HG03460 (cell line): ENCODE measurements around the gene DYSF.

Experiments used
- ATAC-seq: cut with Tn5 transposase; IDR thresholded peaks from one replicate; pipeline ENCODE4 v1.9.1; 2021; ENCODE audit not compliant: unreplicated experiment

DYSF gene

DNA sequence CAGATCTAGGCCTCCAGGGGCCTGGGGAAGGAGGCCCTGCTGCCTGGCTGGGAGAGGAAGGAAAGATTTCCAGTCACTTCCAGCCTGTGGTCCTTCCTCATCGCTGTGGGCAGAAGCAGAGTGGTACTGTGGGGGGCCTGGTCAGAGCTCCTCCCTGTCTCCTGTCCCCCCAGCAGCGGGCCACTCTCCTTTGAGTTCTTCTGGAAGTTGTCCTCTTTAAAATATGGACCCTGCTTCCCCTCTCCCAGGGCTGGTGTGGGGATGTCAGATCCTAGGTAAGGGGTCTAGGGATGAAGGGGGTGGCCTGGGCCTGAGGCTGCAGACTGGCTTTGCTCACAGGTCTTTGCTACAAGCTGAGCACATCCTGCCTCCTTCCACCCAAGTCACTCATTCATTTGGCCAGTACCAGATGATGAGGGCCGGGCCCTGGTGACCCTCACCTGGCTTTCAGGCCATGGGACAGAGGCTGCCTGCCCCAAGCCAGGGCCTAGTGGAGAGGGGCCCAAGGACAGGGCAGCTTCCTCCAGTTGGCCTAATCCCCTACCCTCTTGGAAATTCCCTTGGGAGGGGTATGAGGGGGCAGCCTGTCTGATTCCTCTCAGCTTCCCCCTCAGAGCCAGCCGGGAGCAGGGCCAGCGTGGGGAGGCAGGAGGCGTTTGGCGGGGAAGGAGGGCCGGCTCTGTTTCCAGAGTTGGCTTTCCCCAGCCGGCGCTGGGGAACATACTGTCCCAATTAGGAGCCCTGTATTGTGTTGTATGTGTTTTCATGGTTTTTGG is 231.9 kb downstream of the DYSF start:
- no peak for ATAC-seq

DNA sequence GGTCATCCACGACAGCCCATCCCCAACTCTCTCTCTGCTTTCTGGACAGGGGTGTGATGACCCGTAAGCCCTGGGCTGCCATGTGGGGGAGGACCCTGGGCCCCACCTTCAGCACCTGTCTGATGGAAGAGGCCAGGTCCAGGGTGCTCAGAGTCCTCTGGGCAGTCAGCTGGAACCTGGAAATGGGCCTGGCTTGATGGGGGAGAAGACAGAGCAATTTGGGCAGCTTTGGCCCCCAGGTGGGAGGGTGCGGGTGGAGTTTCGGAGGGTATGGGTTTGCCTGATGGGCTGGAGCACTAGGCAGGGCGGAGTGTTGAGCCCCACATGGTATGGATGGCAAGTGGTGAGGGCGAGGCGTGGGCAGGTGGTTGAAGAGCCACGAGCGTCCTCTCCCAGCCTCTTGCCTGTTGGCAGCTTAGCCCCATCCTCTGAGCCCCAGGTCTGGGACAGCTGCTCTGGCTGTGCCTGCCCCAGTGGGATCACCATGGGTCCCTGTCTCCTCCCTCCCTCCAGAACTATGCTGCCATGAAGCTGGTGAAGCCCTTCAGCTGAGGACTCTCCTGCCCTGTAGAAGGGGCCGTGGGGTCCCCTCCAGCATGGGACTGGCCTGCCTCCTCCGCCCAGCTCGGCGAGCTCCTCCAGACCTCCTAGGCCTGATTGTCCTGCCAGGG is 232.7 kb downstream of the DYSF start:
- no peak for ATAC-seq

DNA sequence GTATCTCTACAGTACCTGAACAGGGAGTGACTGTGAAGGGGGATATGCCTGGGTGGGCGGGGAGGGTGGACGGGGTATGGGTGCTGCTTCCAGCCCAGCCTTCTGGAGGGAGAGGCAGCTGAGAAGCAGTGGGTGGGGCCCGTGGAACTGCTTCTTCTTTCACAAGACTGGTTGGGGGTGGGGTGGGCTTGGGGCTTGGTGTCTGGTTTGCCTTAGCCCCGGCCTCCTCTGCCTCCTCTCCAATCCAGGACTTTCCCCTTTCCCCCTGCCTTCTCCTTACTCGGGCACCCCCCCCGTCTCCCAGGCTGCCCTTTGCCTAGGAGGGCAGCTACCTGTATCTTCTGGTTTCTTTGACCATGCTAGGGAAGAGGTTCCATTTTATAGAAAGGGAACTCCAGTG is 233.4 kb downstream of the DYSF start:
- ATAC-seq: no peak

DNA sequence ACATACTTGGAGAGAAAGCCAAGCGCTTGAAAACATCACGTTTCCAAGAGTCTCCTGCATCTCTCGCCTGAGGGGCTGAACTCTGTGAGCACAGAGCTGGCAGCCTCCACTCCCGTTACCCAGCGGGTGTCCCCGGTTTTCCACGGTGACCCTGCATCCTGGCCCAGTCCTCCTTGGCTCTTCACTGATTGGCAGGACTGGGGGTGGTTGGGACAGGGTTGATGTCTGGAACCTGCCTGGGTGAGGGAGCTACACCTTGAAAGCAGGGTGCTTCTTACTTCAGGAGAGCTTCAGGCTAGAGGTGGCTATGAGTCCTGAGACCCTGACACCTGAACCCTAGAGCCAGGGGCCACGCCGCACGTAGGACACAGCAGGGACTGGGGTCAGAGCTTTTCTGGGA is 234.1 kb downstream of the DYSF start:
- ATAC-seq: no peak

DNA sequence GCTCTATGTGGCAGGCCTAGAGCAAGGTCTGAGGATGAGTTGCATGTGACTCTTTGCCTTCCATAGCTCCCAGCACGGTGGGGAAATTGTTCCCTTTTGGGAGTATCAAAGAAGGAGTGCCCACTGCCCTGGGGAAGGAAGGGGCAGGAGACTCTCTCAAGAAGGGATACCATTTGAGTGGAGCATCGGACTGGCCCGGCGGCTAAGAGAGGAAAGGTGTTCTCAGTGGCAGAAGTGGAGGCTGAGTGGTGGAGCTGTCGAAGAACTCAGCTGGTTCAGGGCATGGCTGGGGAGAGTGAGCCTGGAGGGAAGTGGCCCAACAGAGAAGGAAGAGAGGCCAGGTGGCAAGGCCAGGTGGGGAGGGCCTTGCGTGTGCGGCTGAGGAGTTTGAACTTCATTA is 235.2 kb downstream of the DYSF start:
- no peak for ATAC-seq

DNA sequence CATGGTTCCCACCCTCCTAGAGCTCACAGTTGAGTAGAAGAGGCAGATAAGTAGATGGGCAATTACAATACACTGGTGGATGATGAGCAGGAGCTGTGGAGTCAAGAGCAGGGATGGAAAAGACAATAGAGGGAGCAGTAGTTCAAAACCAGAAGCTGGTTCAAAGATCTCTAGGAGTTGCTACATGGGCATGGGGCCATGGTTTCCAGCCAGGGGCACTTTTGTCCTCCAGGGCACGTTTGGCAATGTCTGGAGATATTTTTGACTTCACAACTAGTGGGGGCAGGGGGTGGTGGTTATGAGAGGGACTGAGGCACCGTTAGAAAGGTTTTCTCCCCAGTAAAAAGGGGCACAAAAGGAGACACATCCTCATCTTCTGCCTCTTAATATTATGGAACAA is 236.0 kb downstream of the DYSF start:
- ATAC-seq: no peak

DNA sequence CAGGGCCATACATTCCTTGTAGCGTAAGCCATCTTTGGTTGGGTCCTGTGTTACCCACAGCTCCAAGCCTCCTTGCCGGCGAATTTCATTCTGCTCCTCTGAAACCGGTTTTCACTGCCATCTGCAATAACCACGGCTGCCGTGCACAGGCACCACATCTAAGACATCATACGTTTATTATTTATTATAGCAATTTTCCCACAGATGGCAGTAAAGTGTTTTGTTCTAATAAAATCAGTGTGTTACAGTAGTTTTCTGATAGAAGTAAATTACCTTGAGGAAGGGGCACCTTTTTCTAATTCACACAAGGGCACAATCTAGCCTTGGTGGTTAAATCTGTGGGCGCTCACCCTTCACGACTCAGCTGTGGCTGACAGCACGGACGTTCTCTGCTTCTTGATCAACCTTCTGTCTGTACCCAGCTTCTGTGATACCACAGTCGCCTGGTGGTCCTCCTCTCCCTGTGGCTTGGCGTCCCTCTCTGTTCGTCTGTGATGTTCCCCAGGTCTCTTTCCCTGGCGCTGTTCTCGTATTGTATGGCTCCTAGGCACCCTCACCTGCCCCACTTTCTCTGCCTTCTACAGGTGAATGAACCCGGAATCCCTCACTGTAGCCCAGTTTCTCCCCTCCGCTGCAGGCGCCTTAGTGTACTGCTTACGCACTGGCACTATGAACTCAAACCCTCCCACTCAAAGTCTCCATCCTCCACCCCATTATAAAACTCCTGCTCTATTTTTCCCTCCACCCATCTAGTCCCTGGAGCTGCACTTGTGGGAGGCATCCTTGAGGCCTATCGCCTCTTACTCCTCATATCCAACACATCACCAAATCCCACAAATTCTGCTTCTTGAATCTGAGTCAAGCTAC is 236.8 kb downstream of the DYSF start:
- ATAC-seq: no peak

DNA sequence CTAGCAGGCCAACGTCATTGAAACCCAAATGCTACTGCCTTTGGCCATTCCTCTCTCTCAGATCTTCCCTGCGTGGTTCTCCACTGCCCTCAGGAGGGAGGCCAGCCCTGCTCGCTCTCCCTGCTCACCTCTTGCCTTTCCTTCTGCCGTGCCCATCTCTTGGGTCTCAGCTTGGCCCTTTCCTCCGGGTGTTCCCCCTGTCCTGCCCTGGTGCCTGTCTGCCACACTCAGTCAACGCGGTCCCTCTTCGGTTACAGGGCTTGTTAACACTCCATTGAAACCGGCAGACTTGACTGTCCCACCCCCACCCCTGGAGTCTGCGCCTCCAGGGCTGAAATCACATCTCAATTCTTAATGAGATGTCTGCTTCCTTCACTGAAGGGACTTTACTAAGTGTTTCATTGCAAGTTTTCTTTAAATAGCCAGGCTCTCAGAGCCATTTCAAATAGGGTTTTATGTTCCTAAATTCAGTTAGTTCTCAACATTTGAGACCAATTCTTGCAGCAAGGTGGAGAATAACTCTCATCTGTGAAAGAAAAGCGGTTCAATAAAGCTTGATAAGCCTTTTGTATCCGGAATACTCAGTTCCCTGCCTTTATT is 237.6 kb downstream of the DYSF start:
- no peak for ATAC-seq

DNA sequence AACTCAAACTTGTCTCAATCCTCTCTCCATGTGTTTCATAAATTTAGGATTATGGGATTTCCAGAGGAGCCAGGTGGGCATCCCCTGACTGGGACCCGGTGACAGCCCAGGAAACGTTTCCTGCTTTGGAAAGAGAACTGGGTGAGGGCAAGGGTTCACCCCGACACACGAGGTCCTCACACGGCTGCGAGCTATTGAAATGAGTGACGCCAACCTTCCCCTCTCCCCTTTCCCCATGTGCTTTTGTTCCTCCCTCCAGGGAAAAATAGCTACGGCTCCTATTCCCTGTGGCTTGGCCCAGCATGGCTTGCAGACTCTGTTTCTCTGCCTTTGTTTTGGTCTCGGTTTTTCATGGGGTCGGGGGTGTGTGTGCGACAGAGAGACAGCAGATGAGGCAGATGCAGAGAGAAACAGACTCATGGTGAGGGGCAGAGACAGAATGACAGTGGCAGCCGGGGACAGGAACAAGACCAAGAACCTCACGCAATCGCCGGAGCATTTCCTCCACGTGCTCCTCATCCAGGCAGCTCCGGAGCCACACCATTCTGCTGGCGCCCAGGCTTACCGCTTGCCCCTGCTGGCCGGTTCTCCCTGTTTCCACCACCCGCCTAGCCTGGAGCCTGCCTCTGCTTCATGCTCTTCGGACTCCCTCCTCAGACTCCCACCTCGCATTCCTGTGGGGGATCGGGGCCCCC is 238.5 kb downstream of the DYSF start:
- ATAC-seq: no peak

DNA sequence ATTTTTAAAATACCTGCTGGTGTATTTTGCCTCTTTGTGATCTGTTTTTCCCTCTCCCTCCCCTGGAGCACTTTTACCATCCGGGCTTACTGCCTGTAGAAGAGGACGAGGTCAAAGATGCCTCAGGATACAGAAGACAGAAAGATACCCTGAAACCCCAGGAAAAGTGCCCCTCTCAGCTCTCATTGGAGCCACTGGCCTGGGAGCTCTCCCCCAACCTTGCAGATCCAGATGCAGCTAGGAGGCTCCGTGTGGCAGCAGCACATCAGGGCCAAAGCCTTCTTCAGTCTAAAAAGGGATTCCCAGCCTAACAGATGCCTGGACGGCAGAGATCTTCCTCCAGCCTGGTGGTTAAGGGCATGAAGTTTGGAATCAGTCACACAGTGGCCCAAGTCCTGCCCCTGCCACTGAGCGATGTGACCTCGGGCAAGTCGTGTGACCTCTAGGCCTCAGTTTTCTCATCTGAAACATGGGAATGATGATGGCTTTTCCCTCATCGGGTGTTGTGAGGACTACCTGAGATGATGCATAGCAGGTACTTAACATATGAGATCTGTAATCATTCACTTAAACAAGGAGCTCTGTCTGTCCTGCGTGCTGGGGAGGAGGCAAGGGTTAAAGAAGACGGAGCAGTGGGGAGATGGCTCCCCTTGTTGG is 239.4 kb downstream of the DYSF start:
- no peak for ATAC-seq

DNA sequence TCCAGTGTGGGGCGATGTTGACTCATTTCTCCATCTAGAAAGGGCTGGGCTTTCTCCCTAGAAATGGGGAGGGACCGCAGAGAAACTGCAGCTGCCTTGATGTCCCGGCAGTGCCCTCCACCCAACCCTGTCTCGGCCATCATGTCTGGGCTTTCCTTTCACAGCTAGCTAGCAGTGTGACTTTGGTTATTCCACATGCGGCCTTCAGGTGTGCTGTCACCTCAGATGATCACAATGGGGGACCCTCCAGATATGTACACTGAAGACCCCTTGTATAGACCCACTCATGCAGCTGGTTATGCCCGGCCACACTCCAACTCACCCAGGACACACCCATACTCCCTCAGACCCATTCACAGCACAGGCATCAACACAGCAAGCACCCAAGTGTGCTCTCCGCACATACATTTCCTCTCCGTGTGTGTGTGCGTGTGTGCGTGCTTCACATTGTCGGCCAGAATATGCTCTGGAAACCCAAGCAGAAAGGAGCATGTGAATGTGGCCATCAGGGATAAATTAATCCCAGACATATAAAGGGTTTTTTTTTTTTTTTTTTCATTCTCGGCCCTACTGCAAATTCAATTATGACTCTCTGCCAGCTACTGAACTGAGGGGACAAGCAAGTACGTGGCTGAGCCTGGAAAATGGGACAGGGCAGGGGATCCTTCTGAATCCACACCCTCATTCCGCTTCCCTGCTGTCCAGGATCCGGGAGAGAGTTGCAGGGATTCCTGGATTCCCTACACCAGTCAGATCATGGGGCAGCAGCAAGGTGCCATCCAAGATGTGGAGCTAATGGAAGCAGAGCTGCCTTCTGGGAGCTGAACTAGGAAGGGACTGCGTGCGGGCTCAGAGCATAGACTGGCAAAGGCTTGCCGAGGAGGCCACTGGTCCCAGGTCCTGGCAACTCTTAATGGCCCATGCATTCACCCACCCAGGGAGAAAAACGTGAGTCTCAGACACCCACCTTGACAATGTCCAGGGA is 240.2 kb downstream of the DYSF start:
- no peak for ATAC-seq

DNA sequence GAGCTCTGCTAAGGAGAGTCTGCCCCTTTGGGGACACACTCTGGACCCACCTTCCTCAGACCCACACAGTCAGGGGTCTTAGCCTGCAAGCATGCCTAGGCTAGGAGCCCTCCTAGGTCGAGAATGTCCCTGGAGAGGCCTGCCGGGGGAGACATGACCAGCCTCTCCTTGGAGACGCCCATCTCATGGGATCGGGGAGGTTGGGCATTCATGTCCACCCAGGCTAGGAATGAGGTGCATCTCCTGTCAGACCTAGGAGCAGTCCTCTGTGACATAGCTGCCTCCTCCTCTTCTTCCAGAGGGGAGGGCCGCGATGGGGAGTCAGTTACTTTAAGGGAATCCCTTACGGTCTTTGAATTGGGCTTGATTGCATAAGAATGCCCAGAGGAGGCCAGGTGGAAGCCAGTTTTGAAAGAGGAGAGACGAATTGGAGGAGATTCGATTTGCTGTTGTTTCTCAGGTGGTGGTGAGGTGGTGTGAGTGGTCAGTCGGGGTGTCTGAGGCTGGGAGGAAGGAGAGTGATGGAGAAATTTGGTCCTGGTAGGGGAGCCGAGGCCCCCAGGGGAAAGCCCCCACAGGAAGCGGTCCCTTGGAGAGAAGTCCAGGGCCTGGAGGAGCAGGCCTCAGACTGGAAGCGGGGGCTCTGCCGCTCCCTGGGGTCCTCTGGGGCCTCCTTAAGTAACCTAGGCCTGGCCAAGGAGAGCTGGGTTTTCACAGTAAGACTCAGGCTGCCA is 241.3 kb downstream of the DYSF start:
- ATAC-seq: no peak

DNA sequence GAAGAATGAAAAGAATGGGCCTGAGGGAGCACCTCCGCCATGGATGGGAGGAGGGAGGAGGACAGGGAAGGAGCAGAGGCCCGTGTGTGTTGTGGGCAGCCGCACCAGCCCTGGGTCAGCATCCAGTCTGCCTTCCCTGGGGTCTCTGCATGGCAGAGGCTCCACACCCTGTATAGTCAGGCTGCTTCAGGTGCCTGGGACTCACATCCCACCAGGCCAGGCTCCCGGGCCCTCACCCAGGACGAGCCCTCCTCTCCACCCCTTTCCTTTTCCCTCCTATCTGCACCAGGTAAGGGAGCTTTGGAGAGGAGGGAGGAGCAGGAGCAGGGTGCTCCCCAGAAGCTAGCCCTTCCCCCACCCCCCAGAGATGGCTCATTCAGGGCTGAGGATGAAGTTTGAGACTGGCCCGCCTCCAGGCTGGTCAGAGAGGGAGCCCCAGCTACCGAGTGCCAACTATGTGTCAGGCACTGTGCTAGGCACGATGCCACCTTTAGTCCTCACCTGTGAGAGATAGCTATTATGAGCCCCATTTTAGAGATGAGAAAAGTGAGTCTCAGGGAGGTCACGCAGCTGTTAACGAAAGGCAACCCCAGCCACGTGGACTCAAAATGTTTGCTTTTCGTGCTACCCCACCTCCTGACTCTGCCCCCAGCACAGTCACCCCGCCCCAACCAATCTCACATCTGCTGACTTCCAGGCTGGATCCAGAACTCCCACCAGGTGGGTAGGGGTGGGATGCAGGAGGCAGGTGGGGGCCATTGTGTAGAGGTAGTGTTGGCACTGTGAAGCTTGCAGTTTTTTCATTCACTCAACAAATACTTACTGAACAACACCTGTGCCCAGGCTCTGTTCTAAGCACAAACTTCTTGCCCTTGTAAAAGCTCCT is 242.1 kb downstream of the DYSF start:
- ATAC-seq: no peak

DNA sequence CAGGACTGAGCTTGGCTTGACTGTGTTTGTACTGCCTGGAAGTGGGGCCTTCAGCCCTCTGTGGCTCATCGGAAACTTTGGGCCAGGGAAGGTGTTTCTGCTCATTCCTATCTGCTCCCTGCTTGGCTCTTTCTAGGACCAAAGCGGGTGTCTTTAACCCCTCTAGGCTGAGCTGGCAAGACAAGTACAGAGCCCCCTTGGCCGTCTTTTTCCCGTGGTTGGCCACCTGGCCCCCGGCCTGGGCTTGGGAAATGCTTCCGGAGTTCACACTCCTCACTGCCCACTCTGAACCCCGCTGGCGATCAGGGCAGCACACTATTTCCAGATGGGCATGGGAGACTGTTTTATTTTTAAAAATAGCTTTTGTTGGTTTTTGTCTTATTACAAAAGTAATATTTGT is 243.0 kb downstream of the DYSF start:
- no peak for ATAC-seq

DNA sequence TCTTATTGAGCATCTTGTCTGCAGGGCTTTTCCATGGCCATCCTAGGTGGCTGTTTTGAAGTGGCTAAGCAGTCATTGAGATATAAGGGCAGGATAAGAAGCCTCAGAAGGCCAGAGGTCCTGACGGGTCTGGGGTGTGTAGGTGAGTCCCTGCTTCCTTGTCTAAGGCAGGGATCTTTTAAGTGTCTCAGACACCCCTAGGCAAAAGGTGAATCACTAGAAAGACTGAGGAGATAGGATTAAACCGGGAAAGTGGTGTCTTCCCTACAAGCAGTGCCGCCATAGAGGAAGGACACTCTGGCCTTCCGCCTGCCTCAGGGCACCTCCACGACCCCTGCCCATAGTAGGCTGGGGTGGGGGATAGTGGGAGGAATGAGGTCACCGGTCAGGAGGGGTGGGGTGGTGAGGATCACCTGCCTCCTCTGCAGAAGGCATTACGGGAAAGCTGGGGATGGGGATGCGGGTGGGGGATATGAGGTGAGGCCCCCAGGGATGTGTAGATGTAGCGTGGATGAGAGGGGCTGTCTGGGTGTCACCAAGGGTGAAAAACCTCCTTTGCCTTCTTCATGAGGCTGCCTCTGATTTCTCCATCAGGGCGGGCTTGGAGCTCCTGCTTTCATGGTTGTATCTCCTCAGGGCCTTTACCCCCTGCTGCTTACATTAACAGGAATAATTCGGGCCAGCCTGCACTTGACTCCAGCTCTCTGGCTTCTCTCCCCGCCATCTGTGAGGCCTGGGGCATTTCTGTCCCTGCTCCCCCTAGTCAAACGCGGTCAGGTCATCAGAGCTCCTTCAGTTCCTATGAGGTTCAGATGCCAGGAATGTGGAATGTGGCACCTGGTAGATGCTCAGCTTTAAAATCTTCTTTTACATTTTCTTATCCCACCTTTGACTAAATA is 244.0 kb downstream of the DYSF start:
- no peak for ATAC-seq

DNA sequence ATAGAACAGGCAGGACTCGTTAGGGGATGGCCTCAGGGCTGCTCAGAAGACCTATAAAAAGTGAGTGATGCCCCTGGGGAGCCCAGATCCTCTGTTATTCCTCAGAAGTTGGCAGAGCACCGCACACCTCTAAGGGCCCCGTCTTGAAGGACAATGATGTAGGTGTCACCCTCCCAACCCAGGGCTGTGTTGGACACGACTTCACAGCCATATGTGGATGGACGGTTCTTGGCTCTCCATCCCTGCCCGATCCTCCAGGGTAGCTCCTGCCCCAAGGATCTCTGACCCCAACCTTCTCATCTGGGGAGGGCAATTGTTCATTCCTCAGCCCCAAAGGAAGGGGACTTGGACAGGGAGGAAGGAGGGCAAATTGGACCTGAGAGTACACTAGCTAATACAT is 246.1 kb downstream of the DYSF start:
- no peak for ATAC-seq
